ENCODE data around the gene SNX27.

DNA sequence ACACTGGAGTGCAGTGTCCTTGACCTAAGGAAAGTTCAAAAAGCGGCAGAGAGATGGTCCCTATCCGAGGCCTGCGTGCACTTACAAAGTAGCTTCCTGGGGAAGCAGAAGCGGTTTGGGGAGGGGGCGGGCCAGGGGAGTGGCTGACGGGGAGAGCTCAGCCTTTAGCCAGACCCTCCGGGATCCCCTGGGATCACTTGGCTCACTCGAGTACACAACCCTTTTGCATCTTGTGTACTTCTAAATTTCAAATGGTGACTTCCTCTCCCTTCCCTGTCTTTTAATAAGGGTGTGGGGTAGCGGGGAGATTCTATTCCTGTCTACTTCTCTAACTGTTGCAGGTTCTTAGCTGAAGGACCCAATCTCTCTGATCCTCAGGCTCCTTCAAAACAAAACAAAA lies 18.1 kb upstream of the SNX27 start:
- TF ChIP-seq CTCF (IDR thresholded peaks at IDR 0.05; ENCODE audit: low read depth, low read length) (no peak), POLR2A (IDR thresholded peaks at IDR 0.05; ENCODE audit: extremely low read depth, insufficient read length) (no peak)
- TF ChIP-seq, protein P1, sequence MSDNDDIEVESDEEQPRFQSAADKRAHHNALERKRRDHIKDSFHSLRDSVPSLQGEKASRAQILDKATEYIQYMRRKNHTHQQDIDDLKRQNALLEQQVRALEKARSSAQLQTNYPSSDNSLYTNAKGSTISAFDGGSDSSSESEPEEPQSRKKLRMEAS (IDR thresholded peaks at IDR 0.05; ENCODE audit: low read depth, low read length): no peak

Measured in NB4 (cell line).